ENCODE data around the gene RAB3GAP1.
"Not testable (repeated sequence)": the region's sequence is repeated elsewhere in the genome, so short reads cannot be mapped to it uniquely, and the experiment has no call there.

RAB3GAP1 gene

GRCh38 chr2:135011633-135012032 lies 40.5 kb upstream of the RAB3GAP1 start:
- POLR2A ChIA-PET, result no interaction called here
- CTCF ChIA-PET, result no interaction called here
- no peak for TF ChIP-seq CTCF (IDR thresholded peaks at IDR 0.05; ENCODE audit: control extremely low read depth, extremely low read depth, low read depth, missing control alignments)

GRCh38 chr2:135021618-135022017 lies 30.5 kb upstream of the RAB3GAP1 start:
- CTCF ChIA-PET, result interaction anchor here (1.0 to 2.8 kb wide), 6 partner anchors 11 to 688 kb away, joined by 3 to 8 read pairs (median 4); no protein-coding TSS in a partner anchor
- DNase-seq (ENCODE audit: extremely low spot score), result no peak
- no peak for TF ChIP-seq CTCF (IDR thresholded peaks at IDR 0.05; ENCODE audit: control extremely low read depth, extremely low read depth, low read depth, missing control alignments)
- POLR2A ChIA-PET, result no interaction called here

More at GRCh38 chr2:135011633-135012032, 40.5 kb upstream of the RAB3GAP1 start:
- DNase-seq (ENCODE audit: extremely low spot score), result no peak

GRCh38 chr2:135022952-135023880 lies 28.9 kb upstream of the RAB3GAP1 start:
- POLR2A ChIA-PET, result no interaction called here
- no peak for TF ChIP-seq CTCF (IDR thresholded peaks at IDR 0.05; ENCODE audit: control extremely low read depth, extremely low read depth, low read depth, missing control alignments)
- no peak for DNase-seq (ENCODE audit: extremely low spot score)
- CTCF ChIA-PET, result interaction anchor here (1.2 to 2.8 kb wide), 4 partner anchors 15 to 20 kb away, joined by 3 to 9 read pairs (median 8); no protein-coding TSS in a partner anchor

- POLR2A ChIA-PET, result no interaction called here
- DNase-seq (ENCODE audit: extremely low spot score), result no peak
Observed at GRCh38 chr2:135023886-135024485, 28.1 kb upstream of the RAB3GAP1 start.

GRCh38 chr2:135029481-135030134 lies 22.5 kb upstream of the RAB3GAP1 start:
- CTCF ChIA-PET, result no interaction called here
- DNase-seq (ENCODE audit: extremely low spot score), result no peak
- TF ChIP-seq CTCF (IDR thresholded peaks at IDR 0.05; ENCODE audit: control extremely low read depth, extremely low read depth, low read depth, missing control alignments), result no peak
- POLR2A ChIA-PET, result no interaction called here

More at GRCh38 chr2:135023886-135024485, 28.1 kb upstream of the RAB3GAP1 start:
- no peak for TF ChIP-seq CTCF (IDR thresholded peaks at IDR 0.05; ENCODE audit: control extremely low read depth, extremely low read depth, low read depth, missing control alignments)
- CTCF ChIA-PET, result interaction anchor here (1.2 to 1.9 kb wide), 2 partner anchors 19 to 20 kb away, joined by 3 to 9 read pairs; no protein-coding TSS in a partner anchor

- TF ChIP-seq CTCF (IDR thresholded peaks at IDR 0.05; ENCODE audit: control extremely low read depth, extremely low read depth, low read depth, missing control alignments), result no peak
- CTCF ChIA-PET, result no interaction called here
- DNase-seq (ENCODE audit: extremely low spot score), result no peak
- POLR2A ChIA-PET, result no interaction called here
Observed at GRCh38 chr2:135030826-135031225, 21.3 kb upstream of the RAB3GAP1 start.

- POLR2A ChIA-PET; DNase-seq (ENCODE audit: extremely low spot score); CTCF ChIA-PET: not testable (repeated sequence)
Observed at GRCh38 chr2:135033216-135033615, 18.9 kb upstream of the RAB3GAP1 start.

All from GM10248 (cell line).